HG02885 (cell line): Measurements from ENCODE around the gene HMGA1.

ENCODE experiments used
- ATAC-seq: cut with Tn5 transposase; IDR thresholded peaks from one replicate; pipeline ENCODE4 v1.9.1; 2021; ENCODE audit warnings: mild to moderate bottlenecking; ENCODE audit not compliant: unreplicated experiment, poor library complexity

The HMGA1 gene

GRCh38 chr6:34236443-34237315 lies at the start of gene HMGA1:
HMGA1 (plus strand) TSS chr6:34236873; CDS start chr6:34240781, 3,908 bp downstream.
- peak; percentile 71 for ATAC-seq

DNA sequence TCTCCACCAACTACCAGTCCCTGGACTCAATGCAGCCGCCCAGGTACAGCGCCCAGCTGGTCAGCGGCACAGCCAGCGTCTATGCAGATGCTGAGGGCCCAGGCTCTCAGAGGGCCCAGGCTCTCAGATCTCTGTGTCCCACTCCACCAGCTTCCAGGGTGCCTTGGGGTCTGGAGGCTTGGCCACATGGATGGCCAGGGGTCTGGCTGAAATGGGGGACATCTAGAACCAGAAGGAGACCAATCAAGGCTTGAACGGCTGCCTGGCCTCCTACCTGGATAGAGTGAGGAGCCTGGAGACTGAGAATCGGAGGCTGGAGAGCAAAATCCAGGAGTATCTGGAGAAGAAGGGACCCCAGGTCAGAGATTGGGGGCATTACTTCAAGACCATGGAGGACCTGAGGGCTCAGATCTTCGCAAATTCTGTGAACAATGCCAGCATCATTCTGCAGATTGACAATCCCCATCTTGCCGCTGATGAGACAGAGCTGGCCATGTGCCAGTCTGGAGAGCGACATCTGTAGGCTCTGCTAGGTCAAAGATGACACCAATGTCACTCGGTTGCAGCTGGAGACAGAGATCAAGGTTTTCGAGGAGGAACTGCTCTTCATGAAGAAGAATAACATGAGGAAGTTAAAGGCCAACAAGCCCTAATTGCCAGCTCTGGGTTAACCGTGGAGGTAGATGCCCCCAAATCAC lies 46.7 kb upstream of the HMGA1 start:
- ATAC-seq: no peak

DNA sequence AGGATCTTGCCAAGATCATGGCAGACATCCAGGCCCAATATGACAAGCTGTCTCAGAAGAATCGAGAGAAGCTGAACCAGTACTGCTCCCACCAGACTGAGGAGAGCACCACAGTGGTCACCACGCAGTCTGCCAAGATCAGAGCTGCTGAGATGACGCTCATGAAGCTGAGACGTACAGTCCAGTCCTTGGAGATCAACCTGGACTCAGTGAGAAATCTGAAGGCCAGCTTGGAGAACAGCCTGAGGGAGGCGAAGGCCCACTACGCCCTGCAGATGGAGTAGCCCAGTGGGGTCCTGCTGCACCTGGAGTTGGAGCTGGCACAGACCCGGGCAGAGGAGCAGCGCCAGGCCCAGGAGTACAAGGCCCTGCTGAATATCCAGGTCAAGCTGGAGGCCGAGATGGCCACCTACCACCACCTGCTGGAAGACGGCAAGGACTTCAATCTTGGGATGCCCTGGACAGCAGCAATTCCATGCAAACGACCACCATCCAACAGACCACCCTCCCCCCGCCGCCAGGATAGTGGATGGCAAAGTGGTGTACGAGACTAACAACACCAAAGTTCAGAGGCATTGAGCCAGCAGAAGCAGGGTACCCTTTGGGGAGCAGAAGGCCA lies 46.1 kb upstream of the HMGA1 start:
- no peak for ATAC-seq

- ATAC-seq: no peak
These were observed 41.9 kb upstream of the HMGA1 start for GRCh38 chr6:34194772-34195171.

DNA sequence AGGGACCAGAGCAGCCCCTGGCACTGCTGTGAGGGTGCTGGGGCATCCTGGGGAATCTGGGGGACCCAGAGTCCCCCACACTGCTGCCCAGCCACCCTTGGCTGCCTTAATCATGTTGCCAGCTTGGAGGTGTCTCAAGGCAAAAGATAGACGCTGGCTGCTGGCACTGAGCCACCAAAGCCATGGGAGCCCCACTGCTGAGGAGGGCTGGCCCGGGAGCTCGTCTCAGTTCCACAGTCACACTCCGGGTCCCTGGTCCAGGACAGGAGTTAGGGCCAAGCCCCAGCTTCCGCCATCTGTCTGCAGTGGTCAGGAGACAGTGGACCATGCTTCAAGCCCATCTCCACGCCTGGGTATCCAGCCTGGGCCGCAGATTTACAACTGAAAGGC lies 41.0 kb upstream of the HMGA1 start:
- no peak for ATAC-seq

DNA sequence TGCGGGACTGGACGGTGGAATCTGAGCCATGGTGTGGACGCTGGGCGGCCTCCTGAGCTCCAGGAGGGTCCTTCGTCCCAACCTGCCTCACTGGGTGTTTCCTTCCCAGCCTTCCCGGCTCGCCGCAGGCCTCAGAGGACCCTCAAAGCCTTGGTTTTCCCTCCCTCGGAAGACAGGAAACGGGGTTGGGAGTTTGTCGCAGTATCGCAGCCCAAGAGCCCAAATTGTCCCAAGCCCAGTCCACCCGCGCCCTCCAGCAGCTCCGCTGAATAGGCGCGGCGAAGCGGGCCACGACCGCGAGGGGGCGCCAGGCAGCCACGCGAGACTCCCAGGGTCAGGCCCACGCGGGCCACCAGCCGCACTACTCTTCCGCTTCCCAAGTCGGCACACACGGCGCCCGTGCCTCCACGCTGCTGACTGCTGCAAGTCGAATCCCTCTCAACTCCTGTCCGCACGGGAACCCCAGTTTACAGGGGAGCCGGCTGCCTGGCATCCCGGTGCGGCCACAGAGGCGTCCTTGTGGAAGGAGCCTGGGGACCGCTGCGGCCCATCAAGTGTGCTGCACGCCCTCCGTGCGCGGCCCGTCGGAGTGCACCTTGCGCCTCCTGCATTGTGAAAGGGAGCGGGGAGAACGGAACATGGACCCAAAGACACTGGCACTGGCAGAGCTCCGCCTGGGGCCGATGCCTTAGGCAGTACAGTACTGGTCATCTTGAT lies 40.4 kb upstream of the HMGA1 start:
- ATAC-seq: peak; percentile 79

- ATAC-seq: no peak
These were observed 39.9 kb upstream of the HMGA1 start for GRCh38 chr6:34196833-34197195.

GRCh38 chr6:34200340-34200971 lies 36.2 kb upstream of the HMGA1 start:
- no peak for ATAC-seq

GRCh38 chr6:34201455-34202107 lies 35.1 kb upstream of the HMGA1 start:
- ATAC-seq: no peak

DNA sequence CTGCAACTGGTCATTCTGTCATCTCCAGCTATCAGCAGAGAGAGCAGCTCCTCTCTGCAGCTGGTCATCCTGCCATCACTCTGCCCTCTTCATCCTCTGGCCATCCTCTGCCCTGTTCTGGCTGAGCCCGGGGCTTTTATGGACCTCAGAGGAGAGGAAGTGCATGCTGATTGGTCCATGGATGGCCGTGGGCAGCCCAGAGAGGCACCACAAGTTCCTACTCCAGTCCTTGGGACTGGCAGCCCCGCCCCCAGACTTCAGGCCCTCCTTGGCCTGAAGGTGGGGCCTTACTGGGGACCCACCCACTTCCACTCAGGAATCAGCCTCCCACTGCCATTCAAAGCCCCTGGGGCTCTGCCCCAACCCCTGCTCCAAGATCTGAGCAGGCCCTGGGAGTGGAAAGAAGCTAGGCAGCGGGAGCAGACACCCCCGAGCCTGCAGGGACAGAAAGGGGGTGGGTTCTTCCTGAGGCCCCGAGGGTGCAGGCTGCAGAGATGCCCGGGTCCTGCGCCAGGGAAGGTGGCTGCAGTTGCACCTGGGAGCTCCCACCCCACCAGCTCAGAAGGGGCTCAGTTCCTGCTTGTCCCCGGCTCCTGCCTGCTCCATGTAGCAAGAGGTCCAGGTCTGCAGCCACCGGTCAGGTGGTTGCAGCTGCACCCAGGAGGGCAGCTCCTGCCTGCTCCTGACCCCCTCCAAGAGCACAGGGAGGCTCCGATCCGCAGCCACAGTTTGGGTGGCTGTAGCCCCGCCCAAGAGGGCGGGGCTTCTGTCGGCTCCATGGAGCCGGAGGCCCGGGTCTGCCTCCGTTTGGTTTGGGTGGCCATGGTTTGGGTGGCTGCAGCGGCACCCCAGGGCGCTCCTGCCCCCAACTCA lies 34.1 kb upstream of the HMGA1 start:
- ATAC-seq: no peak

DNA sequence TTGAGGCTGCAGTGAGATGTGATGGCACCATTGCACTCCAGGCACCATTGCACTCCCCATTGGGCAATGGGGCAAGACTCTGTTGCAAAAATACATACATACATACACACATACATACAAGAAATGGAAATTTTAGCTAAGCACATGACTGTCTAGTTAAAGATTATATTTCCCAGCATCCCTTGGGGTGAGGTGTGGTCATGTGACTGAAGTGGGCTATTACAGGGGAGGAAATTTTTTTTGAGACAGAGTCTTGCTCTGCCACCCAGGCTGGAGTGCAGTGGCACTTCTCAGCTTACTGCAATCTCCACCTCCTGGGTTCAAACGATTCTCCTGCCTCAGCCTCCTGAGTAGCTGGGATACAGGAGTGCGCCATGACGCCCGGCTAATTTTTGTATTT lies 32.0 kb upstream of the HMGA1 start:
- ATAC-seq: no peak

- no peak for ATAC-seq
These were observed 31.2 kb upstream of the HMGA1 start for GRCh38 chr6:34205466-34205865.

DNA sequence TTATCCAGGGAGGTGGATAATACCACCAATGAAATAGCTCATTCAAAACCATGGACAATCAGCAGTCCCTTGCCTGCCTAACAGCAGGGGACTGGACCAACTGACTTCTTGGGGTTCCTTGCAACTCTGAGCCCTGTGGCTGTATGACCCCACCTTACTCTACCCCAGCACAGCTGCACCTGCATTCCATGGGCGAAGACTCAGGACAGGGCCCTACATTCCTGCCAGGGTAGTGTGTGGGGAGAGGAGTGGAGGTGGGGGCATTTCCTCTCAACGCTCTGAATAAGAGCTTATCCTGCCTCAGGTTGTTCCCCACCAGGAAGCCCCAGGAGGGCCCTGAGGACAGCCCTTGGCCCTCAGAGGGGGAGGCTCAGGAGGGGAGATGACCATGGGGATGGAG lies 30.8 kb upstream of the HMGA1 start:
- no peak for ATAC-seq

GRCh38 chr6:34206726-34207125 lies 29.9 kb upstream of the HMGA1 start:
- ATAC-seq: no peak

- no peak for ATAC-seq
These were observed 28.8 kb upstream of the HMGA1 start for GRCh38 chr6:34207695-34208443.

DNA sequence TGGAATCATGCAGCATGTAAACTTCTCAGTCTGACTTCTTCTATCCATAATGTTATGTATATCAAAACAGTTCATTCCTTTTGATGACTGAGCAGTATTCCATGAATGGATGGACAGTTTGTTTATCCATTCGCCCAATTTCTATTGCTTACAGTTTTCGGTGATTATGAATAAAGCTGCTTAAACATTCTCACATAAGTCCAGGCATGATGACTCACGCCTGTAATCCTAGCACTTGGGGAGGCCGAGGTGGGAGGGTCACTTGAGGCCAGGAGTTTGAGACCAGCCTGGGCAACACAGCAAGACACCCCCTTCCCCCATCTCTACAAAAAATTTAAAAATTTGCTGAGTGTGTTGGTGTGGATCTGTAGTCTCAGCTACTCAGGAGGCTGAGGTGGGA lies 22.9 kb upstream of the HMGA1 start:
- ATAC-seq: no peak

DNA sequence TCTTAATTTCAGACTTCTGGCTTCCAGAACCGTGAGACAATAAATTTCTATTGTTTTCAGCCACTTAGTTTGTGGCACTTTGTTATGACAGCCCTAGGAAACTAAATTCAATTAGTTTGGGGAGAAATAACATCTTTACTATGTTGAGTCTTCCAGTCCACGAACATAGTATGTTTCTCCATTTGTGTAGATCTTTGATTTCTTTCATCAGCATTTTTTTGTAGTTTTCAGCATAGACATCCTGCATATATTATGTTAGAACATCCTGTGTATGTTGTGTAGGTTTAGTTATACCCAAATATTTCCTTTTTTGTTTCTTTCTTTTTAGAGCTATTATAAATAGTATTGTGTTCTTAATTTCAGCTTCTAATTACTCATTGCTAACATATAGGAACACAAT lies 18.0 kb upstream of the HMGA1 start:
- ATAC-seq: no peak

DNA sequence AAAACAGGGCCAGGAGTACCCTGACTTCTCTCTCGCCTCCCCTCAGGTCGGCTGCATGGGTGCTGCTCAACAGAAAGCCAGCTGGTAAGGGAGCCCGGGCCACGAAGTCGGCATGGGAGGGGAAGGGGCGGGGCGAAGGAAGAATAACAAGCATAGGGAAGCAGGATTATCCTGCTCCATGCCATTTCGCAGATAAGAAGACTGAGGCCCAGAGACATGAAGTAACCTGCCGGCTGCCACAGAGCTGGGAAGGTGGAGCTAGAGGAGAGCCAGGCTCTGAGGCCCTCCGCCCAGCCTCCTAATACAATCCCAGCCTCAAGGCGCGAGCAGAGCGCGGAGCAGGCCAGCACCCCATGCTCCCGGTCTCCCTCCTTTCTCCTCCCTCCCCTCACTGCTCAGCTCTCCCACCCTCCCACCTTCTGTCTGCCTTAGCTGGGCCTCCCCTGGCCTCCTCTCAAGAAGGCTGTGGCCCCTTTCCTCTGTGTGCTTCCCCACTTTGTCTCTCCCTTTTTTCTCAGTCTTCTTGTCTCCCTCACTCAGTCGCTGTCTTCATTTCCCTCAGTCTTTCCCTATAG lies 13.2 kb upstream of the HMGA1 start:
- no peak for ATAC-seq
